PC-3 (cell line): ENCODE data around the gene TAF4. TPM values are rescaled to one million over a fixed set of nuclear protein-coding genes. Genes with fewer than 3 reads are reported as not detected.
"Not testable (repeated sequence)": the region's sequence is repeated elsewhere in the genome, so short reads cannot be mapped to it uniquely, and the experiment has no call there.

Experiments used
- ATAC-seq: fragments of 200-7000 bp; cut with Tn5 transposase; 2 replicates; pipeline ENCODE4 v1.9.1; 2020; ENCODE audit warnings: mild to moderate bottlenecking, moderate library complexity
- BruUV-seq: library from RNA; stranded (reverse); fragments of 400-500 nt; replicated peaks from 2 replicates; lab custom pipeline; 2021; lab: Mats Ljungman, UMichigan
- CTCF ChIA-PET: fragments of 300-600 bp; sonication (Branson Sonifier 250); formaldehyde crosslinking; loops from one replicate; lab custom pipeline; 2022; ENCODE audit warnings: antibody characterized with exemption; lab: Charles Lee
- POLR2A ChIA-PET: fragments of 300-600 bp; sonication (Branson Sonifier 250); formaldehyde crosslinking; loops from one replicate; lab custom pipeline; 2022; ENCODE audit warnings: antibody characterized with exemption; ENCODE audit not compliant: unreplicated experiment; lab: Charles Lee
- DNase-seq: peaks from one replicate; pipeline ENCODE4 v3.0.0-alpha.2; 2015
- H2AFZ ChIP-seq: fragments of 300-600 bp; sonication (generic); 2 replicates; pipeline ENCODE4 v1.6.0; 2016; ENCODE audit warnings: antibody characterized with exemption, low read length
- H3F3A ChIP-seq: fragments of 300-600 bp; sonication (generic); one replicate; pipeline ENCODE4 v1.6.0; 2017; ENCODE audit warnings: antibody characterized with exemption, low read length, control low read depth, mild to moderate bottlenecking; ENCODE audit not compliant: unreplicated experiment
- H3K27ac ChIP-seq: fragments of 300-600 bp; sonication (generic); 2 replicates; pipeline ENCODE4 v1.5.1; 2016; ENCODE audit warnings: mild to moderate bottlenecking, low read length
- H3K27me3 ChIP-seq: fragments of 300-600 bp; sonication (generic); 2 replicates; pipeline ENCODE4 v1.6.1; 2016; ENCODE audit warnings: low read length, mixed read lengths
- H3K36me3 ChIP-seq: fragments of 300-600 bp; sonication (generic); 2 replicates; pipeline ENCODE4 v1.6.1; 2016; ENCODE audit warnings: low read depth, mixed run types, low read length, mixed read lengths
- H3K4me1 ChIP-seq: fragments of 300-600 bp; sonication (generic); 2 replicates; pipeline ENCODE4 v1.5.1; 2016; ENCODE audit warnings: low read length; ENCODE audit not compliant: insufficient read depth
- H3K4me2 ChIP-seq: fragments of 300-600 bp; sonication (generic); 2 replicates; pipeline ENCODE4 v1.6.0; 2016; ENCODE audit warnings: low read length
- H3K4me3 ChIP-seq: fragments of 300-600 bp; sonication (generic); 2 replicates; pipeline ENCODE4 v1.5.1; 2016; ENCODE audit warnings: mild to moderate bottlenecking, low read length, mixed read lengths
- H3K79me2 ChIP-seq: fragments of 300-600 bp; sonication (generic); 2 replicates; pipeline ENCODE4 v1.6.1; 2017; ENCODE audit warnings: low read length, mixed read lengths
- H3K9ac ChIP-seq: fragments of 300-600 bp; sonication (generic); 2 replicates; pipeline ENCODE4 v1.6.0; 2016; ENCODE audit warnings: mild to moderate bottlenecking, low read length
- H3K9me2 ChIP-seq: fragments of 300-600 bp; sonication (generic); replicated peaks from 2 replicates; pipeline ENCODE4 v1.6.1; 2016; ENCODE audit warnings: mixed run types, low read length, mixed read lengths
- H3K9me3 ChIP-seq: fragments of 300-600 bp; sonication (generic); 2 replicates; pipeline ENCODE4 v1.6.1; 2016; ENCODE audit warnings: low read length, mixed read lengths
- H4K20me1 ChIP-seq: fragments of 300-600 bp; sonication (generic); 2 replicates; pipeline ENCODE4 v1.6.1; 2016; ENCODE audit warnings: low read length, mixed read lengths
- EZH2 ChIP-seq: fragments of 300-600 bp; sonication (generic); IDR thresholded peaks from one replicate; pipeline ENCODE4 v1.6.1; 2017; ENCODE audit warnings: antibody characterized with exemption, mild to moderate bottlenecking, low read length; ENCODE audit not compliant: unreplicated experiment
- EZH2phosphoT487 ChIP-seq: fragments of 300-600 bp; sonication (generic); IDR thresholded peaks from 2 replicates; pipeline ENCODE4 v1.6.1; 2018; ENCODE audit warnings: mild to moderate bottlenecking, antibody characterized with exemption, low read length, borderline replicate concordance
- intact Hi-C: fragments of 100-400 bp; cut with micrococcal nuclease; formaldehyde crosslinking; loops from 2 replicates; pipeline ENCODE4 v1.9.0; 2023
- total RNA-seq: library from RNA; depleted of rRNA; stranded (reverse); fragments of >200 nt; gene quantifications from 2 replicates; pipeline ENCODE4 v1.2.3, GENCODE V29; 2014
- TF ChIP-seq, protein P1 (sequence below): fragments of 300-600 bp; sonication (generic); conservative IDR thresholded peaks from 2 replicates; pipeline ENCODE4 v1.5.1; 2017; ENCODE audit warnings: antibody characterized with exemption, low read depth, mild to moderate bottlenecking, low read length

TAF4 gene
- total RNA-seq, 1 experiment from 2014 or later, result 9.6 TPM

DNA sequence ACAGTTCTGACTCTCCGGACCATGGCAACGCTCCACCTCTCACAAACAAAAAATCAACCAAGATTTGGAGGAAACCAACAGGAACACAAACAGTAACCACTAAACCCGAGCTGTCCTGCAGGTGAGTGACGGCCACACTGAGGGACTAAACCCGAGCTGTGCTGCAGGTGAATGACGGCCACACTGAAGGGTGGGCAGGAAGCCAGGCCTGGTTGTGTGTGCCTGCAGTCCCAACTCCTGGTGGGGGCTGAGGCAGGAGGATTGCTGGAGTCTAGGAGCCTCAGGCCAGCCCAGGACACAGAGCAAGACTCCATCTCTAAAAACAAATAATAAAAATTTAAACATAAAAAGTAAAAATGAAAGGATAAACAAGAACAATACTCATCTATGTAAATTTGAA is 80.6 kb downstream of the TAF4 start:
- Histone ChIP-seq H3K4me1 (no peaks in the 10 kb centered on the region), H2AFZ (no peak overlapping the region), H3K4me2 (no peak overlapping the region), H3K27me3 (no peaks in the 10 kb centered on the region), H3K36me3 (no peaks in the 10 kb centered on the region; the same call in 1 of the 2 replicates), H3K9ac (no peak overlapping the region), H3K4me3 (no peak overlapping the region), H4K20me1 (no peaks in the 10 kb centered on the region), H3K27ac (no peak overlapping the region), H3K9me3 (no peaks in the 10 kb centered on the region), H3F3A (no peaks in the 10 kb centered on the region), H3K79me2 (no peaks in the 10 kb centered on the region), H3K9me2 (no peaks in the 10 kb centered on the region)
- intact Hi-C loops, result no loop called here
- POLR2A ChIA-PET, result no interaction called here
- DNase-seq, result no peak
- TF ChIP-seq EZH2phosphoT487 (no peak), EZH2 (no peak)
- TF ChIP-seq, protein P1, sequence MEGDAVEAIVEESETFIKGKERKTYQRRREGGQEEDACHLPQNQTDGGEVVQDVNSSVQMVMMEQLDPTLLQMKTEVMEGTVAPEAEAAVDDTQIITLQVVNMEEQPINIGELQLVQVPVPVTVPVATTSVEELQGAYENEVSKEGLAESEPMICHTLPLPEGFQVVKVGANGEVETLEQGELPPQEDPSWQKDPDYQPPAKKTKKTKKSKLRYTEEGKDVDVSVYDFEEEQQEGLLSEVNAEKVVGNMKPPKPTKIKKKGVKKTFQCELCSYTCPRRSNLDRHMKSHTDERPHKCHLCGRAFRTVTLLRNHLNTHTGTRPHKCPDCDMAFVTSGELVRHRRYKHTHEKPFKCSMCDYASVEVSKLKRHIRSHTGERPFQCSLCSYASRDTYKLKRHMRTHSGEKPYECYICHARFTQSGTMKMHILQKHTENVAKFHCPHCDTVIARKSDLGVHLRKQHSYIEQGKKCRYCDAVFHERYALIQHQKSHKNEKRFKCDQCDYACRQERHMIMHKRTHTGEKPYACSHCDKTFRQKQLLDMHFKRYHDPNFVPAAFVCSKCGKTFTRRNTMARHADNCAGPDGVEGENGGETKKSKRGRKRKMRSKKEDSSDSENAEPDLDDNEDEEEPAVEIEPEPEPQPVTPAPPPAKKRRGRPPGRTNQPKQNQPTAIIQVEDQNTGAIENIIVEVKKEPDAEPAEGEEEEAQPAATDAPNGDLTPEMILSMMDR, result no peak
- CTCF ChIA-PET, result no interaction called here
- no TSS peak for BruUV-seq
- ATAC-seq, result no peak

DNA sequence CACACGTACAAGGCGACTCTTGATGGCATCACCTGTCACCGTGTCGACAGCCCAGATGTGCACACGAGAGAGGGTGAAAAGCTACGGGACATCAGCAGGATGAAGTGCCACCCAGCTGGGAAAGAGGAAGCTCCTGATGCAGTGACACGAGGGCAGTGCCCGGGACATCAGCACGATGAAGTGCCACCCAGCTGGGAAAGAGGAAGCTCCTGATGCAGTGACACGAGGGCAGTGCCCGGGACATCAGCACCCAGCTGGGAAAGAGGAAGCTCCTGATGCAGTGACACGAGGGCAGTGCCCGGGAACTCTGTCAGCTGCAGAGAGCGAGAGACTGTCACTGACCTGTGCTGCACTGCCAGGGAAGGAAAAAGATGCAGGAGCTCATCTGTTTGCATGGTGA is 81.2 kb downstream of the TAF4 start:
- H3K9ac ChIP-seq, DNase-seq, H3K4me1 ChIP-seq, H3K4me2 ChIP-seq, intact Hi-C loops, H3K4me3 ChIP-seq, H4K20me1 ChIP-seq, H3K9me2 ChIP-seq, H3K9me3 ChIP-seq, ATAC-seq, BruUV-seq, CTCF ChIA-PET, H3K79me2 ChIP-seq, H3K27ac ChIP-seq, POLR2A ChIA-PET, H2AFZ ChIP-seq, H3K27me3 ChIP-seq, H3F3A ChIP-seq, H3K36me3 ChIP-seq: not testable (repeated sequence)

DNA sequence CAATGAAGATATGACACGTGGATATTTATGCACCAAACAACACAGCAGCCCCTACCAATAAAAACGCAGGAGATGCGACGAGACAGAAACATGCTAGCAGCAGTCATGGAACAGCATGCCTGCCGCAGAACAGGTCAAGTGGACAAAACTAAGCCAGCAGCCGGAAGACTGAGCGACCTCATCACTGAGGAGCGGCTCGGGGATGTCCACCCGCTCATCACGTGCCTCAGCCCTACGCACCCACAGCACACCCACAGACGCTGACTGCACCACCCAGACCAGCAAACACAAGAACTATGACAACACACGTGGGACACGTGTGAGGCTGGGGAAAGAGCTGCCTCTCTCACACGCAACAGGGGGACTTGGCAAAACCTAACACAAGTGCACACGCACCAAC is 81.7 kb downstream of the TAF4 start:
- Histone ChIP-seq H3K79me2 (no peaks in the 10 kb centered on the region), H2AFZ (no peak overlapping the region), H3K27me3 (no peaks in the 10 kb centered on the region), H3K4me2 (no peak overlapping the region), H3F3A (no peaks in the 10 kb centered on the region), H3K4me3 (no peak overlapping the region), H3K9me3 (no peaks in the 10 kb centered on the region), H3K9me2 (no peaks in the 10 kb centered on the region), H3K36me3 (no peaks in the 10 kb centered on the region), H3K4me1 (no peaks in the 10 kb centered on the region), H3K9ac (no peak overlapping the region), H3K27ac (no peak overlapping the region), H4K20me1 (no peaks in the 10 kb centered on the region)
- ATAC-seq, result no peak
- CTCF ChIA-PET, result no interaction called here
- intact Hi-C loops, result no loop called here
- DNase-seq, result no peak
- POLR2A ChIA-PET, result no interaction called here
- no TSS peak for BruUV-seq
- TF ChIP-seq, protein P1, result no peak
- TF ChIP-seq EZH2, result no peak
